Subcutaneous adipose tissue (tissue), 4 donors: Measurements from ENCODE around the gene IKBKE. TPM values are rescaled to one million over a fixed set of nuclear protein-coding genes. Genes with fewer than 3 reads are reported as not detected.

ENCODE experiments used
- total RNA-seq, 4 donors: library from RNA; depleted of rRNA; stranded (reverse); fragments of >200 nt; gene quantifications; one replicate each; pipeline ENCODE4 v1.1.0, GENCODE V29; 2016
- TF ChIP-seq, protein P1 (sequence below): fragments of 450-650 bp; IDR thresholded peaks from one replicate; pipeline ENCODE4 v1.5.1; 2016; ENCODE audit warnings: low read depth, mild to moderate bottlenecking, control low read depth, antibody characterized with exemption, moderate library complexity

Gene IKBKE
- total RNA-seq, 4 donors from 2014 or later = 4.0 to 4.9 (median 4.9) TPM

DNA sequence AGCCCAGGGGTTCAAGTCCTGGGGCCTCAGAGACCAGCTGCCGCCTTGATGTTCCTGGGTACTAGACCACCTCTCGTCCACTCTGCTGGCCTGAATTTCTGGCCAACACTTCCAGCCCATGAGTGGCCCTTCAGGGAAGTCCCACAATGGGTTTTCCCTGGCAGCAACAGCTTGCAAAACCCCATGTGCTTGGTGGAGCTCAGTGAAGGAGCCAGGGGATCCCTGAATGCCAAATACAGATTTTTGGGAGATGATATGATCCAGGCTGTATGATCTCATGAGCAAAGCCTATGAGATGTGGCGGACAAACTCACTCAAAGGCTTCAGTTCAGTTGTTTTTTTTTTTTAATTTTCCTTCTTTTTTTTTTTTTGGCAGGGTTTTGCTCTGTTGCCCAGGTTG, 27.5 kb downstream of the IKBKE start:
- TF ChIP-seq, protein P1, sequence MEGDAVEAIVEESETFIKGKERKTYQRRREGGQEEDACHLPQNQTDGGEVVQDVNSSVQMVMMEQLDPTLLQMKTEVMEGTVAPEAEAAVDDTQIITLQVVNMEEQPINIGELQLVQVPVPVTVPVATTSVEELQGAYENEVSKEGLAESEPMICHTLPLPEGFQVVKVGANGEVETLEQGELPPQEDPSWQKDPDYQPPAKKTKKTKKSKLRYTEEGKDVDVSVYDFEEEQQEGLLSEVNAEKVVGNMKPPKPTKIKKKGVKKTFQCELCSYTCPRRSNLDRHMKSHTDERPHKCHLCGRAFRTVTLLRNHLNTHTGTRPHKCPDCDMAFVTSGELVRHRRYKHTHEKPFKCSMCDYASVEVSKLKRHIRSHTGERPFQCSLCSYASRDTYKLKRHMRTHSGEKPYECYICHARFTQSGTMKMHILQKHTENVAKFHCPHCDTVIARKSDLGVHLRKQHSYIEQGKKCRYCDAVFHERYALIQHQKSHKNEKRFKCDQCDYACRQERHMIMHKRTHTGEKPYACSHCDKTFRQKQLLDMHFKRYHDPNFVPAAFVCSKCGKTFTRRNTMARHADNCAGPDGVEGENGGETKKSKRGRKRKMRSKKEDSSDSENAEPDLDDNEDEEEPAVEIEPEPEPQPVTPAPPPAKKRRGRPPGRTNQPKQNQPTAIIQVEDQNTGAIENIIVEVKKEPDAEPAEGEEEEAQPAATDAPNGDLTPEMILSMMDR = no peak

DNA sequence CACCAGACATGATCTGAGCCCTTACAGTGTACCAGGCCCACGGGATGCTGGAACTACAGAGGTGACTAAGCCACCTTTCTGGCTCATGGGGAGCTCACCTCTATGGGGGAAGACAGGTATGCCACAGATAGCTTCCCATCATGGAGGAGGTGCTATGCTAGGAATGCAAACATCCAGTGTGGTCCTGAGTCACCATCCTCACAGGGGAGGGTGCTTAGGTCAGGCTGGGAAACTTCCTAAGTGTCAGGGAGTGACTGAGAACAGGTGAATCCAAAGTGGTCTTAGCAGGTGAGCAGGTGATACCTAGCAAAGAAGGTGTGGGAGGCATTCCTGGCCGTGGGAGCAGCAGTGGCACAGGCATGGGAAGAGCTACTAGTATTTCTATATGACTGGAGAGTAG, 28.4 kb downstream of the IKBKE start:
- TF ChIP-seq, protein P1 = no peak

DNA sequence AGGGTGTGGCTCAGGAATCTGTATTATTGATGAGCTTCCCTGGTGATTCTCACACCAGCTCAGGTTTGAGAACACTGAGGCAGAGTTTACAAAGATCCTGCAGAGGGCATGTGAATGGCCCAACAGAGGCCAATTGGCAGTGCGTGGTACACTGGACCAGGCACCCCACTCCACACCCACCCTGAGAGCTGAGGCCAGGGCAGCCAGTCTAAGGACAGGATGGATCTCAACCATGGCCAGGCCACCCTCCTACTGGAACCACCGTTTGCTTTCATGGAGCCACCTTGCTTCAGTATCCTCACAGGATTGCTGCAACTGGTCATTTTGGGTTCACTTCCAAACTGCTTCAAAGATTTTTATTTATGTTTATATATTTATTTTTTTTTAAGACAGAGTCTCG, 29.8 kb downstream of the IKBKE start:
- TF ChIP-seq, protein P1 = no peak

DNA sequence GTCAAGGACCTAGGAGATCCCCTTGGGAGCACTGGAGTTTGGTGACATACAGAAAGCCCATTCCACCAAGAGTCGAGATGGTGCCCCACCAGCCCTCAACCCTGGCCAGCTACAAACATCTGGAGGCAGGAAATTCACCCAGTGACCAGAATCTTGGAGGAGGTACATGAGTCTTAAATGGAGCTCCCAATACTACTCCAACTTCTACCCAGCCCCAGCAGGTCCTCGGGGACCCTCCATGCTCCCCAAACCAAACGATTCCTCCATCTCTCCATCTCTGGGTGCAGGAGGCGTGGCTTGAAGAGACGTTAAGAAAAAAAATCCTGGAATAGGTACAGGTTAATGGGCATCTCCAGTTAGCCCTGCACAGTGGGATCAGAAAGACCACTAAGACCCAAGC, 31.6 kb downstream of the IKBKE start:
- TF ChIP-seq, protein P1 = no peak

DNA sequence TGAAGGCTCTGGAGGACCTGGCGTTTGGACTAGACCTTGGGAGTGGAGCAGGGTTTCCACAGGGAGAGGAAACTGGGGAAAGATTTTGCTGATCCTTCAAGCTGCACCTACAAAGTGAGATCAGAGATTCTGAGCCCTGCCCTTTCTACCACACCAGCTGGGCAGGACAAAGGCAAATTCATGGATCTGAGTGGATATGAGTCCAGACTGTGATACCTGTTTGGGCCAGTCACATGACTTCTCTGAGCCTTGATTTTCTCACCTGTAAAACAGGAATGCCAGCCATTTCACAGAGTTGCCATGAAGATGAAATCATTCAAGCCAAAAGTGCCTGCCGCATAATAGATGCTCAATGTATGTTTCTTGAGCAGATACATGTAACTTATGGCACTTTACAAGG, 32.1 kb downstream of the IKBKE start:
- TF ChIP-seq, protein P1 = no peak

DNA sequence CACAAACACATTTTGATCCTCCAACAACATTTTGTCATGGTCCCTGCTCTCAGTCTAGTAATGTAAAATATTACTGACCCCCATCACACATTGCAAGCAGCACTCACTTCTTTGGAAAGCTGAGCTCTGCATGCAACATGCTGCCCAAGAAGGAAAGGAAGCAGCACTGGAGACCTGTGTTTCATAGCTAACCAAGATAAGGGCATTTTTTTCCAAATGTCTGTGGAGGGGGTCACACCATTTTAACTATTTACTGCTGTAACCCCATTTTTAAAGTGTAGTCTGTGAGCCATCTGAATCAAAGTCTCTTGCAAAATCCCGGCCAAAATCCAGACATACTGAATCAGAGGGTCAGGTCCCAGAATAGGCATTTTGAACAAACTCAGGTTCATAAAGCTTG, 32.5 kb downstream of the IKBKE start:
- TF ChIP-seq, protein P1 = no peak

DNA sequence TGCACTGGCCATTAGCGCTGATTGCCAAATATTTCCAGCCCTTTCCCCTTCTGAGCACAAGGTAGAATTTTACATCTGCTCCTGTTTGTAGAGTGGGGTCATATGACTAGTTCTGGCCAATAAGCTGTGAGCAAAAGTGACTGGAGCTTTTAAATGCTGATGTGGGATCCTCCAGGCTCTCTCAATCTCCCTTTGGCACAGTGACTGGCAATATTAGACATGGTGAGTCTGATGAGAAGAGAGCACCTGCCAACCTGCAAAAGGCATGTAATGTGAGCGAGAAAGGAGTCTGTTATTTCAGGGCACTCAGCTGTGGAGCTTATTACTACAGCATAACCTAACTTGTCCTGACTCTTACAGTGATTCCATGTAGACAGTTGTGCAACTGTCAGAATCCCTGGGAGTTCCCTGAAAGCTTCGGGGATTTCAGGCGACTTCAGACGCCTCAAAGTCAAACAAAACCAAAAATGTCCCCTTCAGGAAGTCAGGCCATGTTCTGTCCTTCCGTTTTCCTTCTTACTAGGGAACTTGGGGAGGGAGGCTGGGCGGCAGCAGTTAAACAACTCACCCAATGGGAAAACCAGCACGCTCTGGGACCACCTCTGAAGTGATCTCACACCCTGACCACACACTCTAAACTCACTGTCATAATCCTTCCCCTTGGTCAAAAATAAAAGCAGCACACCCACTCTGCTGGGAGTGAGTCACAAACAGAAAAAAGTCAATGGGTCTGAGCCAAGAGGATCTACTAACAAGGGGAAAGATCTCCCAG, 33.5 kb downstream of the IKBKE start:
- TF ChIP-seq, protein P1 = no peak
